Chondrocyte (in vitro differentiated cells): Measurements from ENCODE around the gene PPP1R14D. TPM values are rescaled to one million over a fixed set of nuclear protein-coding genes. Genes with fewer than 3 reads are reported as not detected.
A peak's percentile ranks its signal among the peaks of the same experiment; 100 is the strongest.
"Not testable (repeated sequence)": the region's sequence is repeated elsewhere in the genome, so short reads cannot be mapped to it uniquely, and the experiment has no call there.

Experiments
- DNase-seq: peaks from one replicate; pipeline ENCODE4 v3.0.0; 2021; ENCODE audit warnings: mixed read lengths, low spot score
- H3K27ac Mint-ChIP-seq: one replicate; pipeline ENCODE4 v1.8.0; 2021; ENCODE audit warnings: mild to moderate bottlenecking, moderate library complexity, mixed read lengths; ENCODE audit not compliant: unreplicated experiment
- H3K27me3 Mint-ChIP-seq: 2 replicates; pipeline ENCODE4 v1.8.0; 2021; ENCODE audit warnings: low read depth, mixed read lengths
- H3K36me3 Mint-ChIP-seq: 2 replicates; pipeline ENCODE4 v1.8.0; 2021; ENCODE audit warnings: low read depth, mixed read lengths
- H3K4me1 Mint-ChIP-seq: 2 replicates; pipeline ENCODE4 v1.8.0; 2021; ENCODE audit warnings: low read depth, mild to moderate bottlenecking, mixed read lengths
- H3K4me3 Mint-ChIP-seq: one replicate; pipeline ENCODE4 v1.8.0; 2021; ENCODE audit warnings: mild to moderate bottlenecking, moderate library complexity, mixed read lengths; ENCODE audit not compliant: unreplicated experiment
- H3K9me3 Mint-ChIP-seq: 2 replicates; pipeline ENCODE4 v1.8.0; 2021; ENCODE audit warnings: low read depth, mixed read lengths
- total RNA-seq: library from RNA; stranded (reverse); gene quantifications from 3 replicates; pipeline ENCODE4 v1.2.1, GENCODE V29; 2021
- TF ChIP-seq, protein P1 (sequence below): fragments of 200-600 bp; sonication (generic); IDR thresholded peaks from 2 replicates; pipeline ENCODE4 v1.5.0; 2021; ENCODE audit warnings: antibody characterized with exemption, mild to moderate bottlenecking, moderate library complexity

Gene PPP1R14D
- total RNA-seq, 1 donor from 2014 or later: not detected

DNA sequence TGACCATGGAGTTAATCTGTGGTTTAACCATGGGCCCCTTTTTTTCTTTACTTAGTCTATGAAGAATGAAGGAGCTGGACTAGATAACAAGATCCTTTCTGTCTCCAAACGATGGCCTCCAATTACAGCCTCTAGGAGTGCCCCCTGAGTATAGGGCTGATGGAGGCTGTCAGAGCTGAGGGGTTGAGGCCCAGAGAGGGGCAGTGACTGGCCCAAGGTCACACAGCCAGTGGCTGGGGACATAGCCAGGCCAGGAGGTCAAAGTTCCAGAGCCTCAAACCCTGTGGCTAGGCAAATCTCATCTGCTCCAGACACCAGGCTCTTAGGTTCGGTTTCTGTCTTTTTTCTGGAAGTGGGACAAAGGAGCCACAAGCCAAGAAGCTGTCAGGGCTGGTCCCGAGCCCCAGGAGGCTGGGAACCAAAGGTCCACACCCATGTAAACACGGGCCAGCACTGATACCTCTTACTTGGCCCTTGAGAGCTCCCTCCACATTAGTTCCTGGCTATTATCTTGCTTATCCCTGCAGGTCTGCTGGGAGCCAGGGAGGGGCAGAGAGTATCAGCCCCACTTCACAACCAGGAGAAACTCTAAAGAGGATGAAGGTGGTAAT lies 35.3 kb upstream of the PPP1R14D start:
- Mint-ChIP-seq H3K4me3 (no peak overlapping the region), H3K27me3 (peaks cover 5% of the 10 kb centered on the region), H3K27ac (no peak overlapping the region), H3K9me3 (no peaks in the 10 kb centered on the region), H3K4me1 (peaks cover 15% of the 10 kb centered on the region), H3K36me3 (no peaks in the 10 kb centered on the region)
- TF ChIP-seq, protein P1, sequence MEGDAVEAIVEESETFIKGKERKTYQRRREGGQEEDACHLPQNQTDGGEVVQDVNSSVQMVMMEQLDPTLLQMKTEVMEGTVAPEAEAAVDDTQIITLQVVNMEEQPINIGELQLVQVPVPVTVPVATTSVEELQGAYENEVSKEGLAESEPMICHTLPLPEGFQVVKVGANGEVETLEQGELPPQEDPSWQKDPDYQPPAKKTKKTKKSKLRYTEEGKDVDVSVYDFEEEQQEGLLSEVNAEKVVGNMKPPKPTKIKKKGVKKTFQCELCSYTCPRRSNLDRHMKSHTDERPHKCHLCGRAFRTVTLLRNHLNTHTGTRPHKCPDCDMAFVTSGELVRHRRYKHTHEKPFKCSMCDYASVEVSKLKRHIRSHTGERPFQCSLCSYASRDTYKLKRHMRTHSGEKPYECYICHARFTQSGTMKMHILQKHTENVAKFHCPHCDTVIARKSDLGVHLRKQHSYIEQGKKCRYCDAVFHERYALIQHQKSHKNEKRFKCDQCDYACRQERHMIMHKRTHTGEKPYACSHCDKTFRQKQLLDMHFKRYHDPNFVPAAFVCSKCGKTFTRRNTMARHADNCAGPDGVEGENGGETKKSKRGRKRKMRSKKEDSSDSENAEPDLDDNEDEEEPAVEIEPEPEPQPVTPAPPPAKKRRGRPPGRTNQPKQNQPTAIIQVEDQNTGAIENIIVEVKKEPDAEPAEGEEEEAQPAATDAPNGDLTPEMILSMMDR: no peak
- no peak for DNase-seq

GRCh38 chr15:40861147-40861546 lies 32.6 kb upstream of the PPP1R14D start:
- H3K4me1 Mint-ChIP-seq: peaks cover 22% of the 10 kb centered on the region
- not testable (repeated sequence) for H3K36me3 Mint-ChIP-seq, DNase-seq, H3K27ac Mint-ChIP-seq, H3K9me3 Mint-ChIP-seq, H3K27me3 Mint-ChIP-seq, H3K4me3 Mint-ChIP-seq

DNA sequence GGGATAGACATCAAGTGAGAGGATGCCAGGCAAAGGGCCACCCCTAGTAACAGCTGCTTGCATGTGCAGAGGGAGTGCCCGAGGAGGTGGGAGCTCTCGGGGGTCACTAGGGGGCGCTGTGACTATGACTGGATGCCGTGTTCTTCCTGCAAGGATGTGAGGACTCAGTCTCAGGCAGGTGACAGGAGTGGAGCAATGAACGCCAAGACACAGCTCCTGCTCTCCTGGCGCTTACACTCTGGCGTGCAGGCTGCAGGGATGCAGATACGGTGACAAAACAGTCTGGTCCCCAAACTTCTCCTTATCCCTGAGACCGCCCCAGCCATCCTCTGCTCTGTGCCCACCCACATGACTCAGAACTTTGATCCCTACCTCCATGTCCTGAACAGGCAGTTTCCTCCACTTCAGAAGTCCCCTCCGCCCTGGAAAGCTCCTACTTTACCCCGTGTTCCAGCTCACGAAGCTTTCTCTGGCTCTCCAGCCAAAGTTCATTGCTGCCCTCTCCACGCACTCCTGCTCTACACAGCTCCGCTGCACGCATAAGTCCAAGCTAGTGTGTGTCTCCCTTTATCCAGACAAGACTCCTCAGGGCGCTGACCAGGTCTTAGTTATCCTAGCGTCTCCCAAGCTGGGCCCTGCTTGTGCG lies 30.8 kb upstream of the PPP1R14D start:
- TF ChIP-seq, protein P1: peak; percentile 84
- DNase-seq: peak; percentile 88
- Mint-ChIP-seq H3K36me3 (no peaks in the 10 kb centered on the region), H3K27me3 (peaks cover 5% of the 10 kb centered on the region), H3K4me3 (no peak overlapping the region), H3K4me1 (peaks cover 15% of the 10 kb centered on the region), H3K27ac (no peak overlapping the region), H3K9me3 (no peaks in the 10 kb centered on the region)

GRCh38 chr15:40858706-40859105 lies 30.2 kb upstream of the PPP1R14D start:
- peak; percentile 35 for DNase-seq
- H3K27me3 Mint-ChIP-seq: peaks cover 5% of the 10 kb centered on the region
- no peak overlapping the region for H3K27ac Mint-ChIP-seq
- no peaks in the 10 kb centered on the region for H3K9me3 Mint-ChIP-seq
- no peak overlapping the region for H3K4me3 Mint-ChIP-seq
- H3K4me1 Mint-ChIP-seq: peaks cover 11% of the 10 kb centered on the region
- H3K36me3 Mint-ChIP-seq: no peaks in the 10 kb centered on the region
- TF ChIP-seq, protein P1: no peak

GRCh38 chr15:40857601-40858341 lies 29.3 kb upstream of the PPP1R14D start:
- Mint-ChIP-seq H3K27ac (no peak overlapping the region), H3K36me3 (no peaks in the 10 kb centered on the region), H3K4me1 (peaks cover 11% of the 10 kb centered on the region), H3K9me3 (no peaks in the 10 kb centered on the region), H3K4me3 (no peak overlapping the region), H3K27me3 (peaks cover 5% of the 10 kb centered on the region)
- TF ChIP-seq, protein P1: peak; percentile 92
- DNase-seq: peak; percentile 80
